Measurements from ENCODE around the gene TMEM163.

The TMEM163 gene

GRCh38 chr2:134712299-134712698 lies 6.5 kb downstream of the TMEM163 start:
- no peak overlapping the region for H3K27ac ChIP-seq (ENCODE audit: low read depth, low read length)
- no peak overlapping the region for H3K4me3 ChIP-seq (ENCODE audit: low read depth, low read length)
- no peaks in the 10 kb centered on the region for H3K36me3 ChIP-seq (ENCODE audit: control insufficient read depth, insufficient read depth, low read length)
- peaks cover 8% of the 10 kb centered on the region for H3K4me1 ChIP-seq (ENCODE audit: control insufficient read depth, insufficient read depth, low read length)
- no peaks in the 10 kb centered on the region for H3K9me3 ChIP-seq (ENCODE audit: control insufficient read depth, insufficient read depth, low read depth, low read length)
- no peak overlapping the region for H3K9ac ChIP-seq (ENCODE audit: low read length)
- H3K27me3 ChIP-seq (ENCODE audit: control insufficient read depth, insufficient read depth, low read length), result peaks cover 39% of the 10 kb centered on the region

GRCh38 chr2:134711692-134712091 lies 7.1 kb downstream of the TMEM163 start:
- no peaks in the 10 kb centered on the region for H3K9me3 ChIP-seq (ENCODE audit: control insufficient read depth, insufficient read depth, low read depth, low read length)
- H3K4me3 ChIP-seq (ENCODE audit: low read depth, low read length), result no peak overlapping the region
- no peaks in the 10 kb centered on the region for H3K36me3 ChIP-seq (ENCODE audit: control insufficient read depth, insufficient read depth, low read length)
- H3K4me1 ChIP-seq (ENCODE audit: control insufficient read depth, insufficient read depth, low read length), result peaks cover 14% of the 10 kb centered on the region
- peaks cover 35% of the 10 kb centered on the region for H3K27me3 ChIP-seq (ENCODE audit: control insufficient read depth, insufficient read depth, low read length)
- no peak overlapping the region for H3K27ac ChIP-seq (ENCODE audit: low read depth, low read length)
- no peak overlapping the region for H3K9ac ChIP-seq (ENCODE audit: low read length)

GRCh38 chr2:134707330-134707676 lies 11.5 kb downstream of the TMEM163 start:
- H3K27ac ChIP-seq (ENCODE audit: low read depth, low read length), result no peak overlapping the region
- no peaks in the 10 kb centered on the region for H3K9me3 ChIP-seq (ENCODE audit: control insufficient read depth, insufficient read depth, low read depth, low read length)
- H3K4me3 ChIP-seq (ENCODE audit: low read depth, low read length), result no peak overlapping the region
- H3K36me3 ChIP-seq (ENCODE audit: control insufficient read depth, insufficient read depth, low read length), result no peaks in the 10 kb centered on the region
- peaks cover 4% of the 10 kb centered on the region; the same call in 1 of the 2 replicates for H3K27me3 ChIP-seq (ENCODE audit: control insufficient read depth, insufficient read depth, low read length)
- peaks cover 29% of the 10 kb centered on the region for H3K4me1 ChIP-seq (ENCODE audit: control insufficient read depth, insufficient read depth, low read length)
- no peak overlapping the region for H3K9ac ChIP-seq (ENCODE audit: low read length)

GRCh38 chr2:134706587-134707329 lies 12.0 kb downstream of the TMEM163 start:
- no peaks in the 10 kb centered on the region for H3K36me3 ChIP-seq (ENCODE audit: control insufficient read depth, insufficient read depth, low read length)
- no peak overlapping the region for H3K9ac ChIP-seq (ENCODE audit: low read length)
- H3K4me3 ChIP-seq (ENCODE audit: low read depth, low read length), result no peak overlapping the region
- H3K27me3 ChIP-seq (ENCODE audit: control insufficient read depth, insufficient read depth, low read length), result peaks cover 4% of the 10 kb centered on the region; the same call in 1 of the 2 replicates
- no peak overlapping the region for H3K27ac ChIP-seq (ENCODE audit: low read depth, low read length)
- H3K9me3 ChIP-seq (ENCODE audit: control insufficient read depth, insufficient read depth, low read depth, low read length), result no peaks in the 10 kb centered on the region
- H3K4me1 ChIP-seq (ENCODE audit: control insufficient read depth, insufficient read depth, low read length), result peaks cover 25% of the 10 kb centered on the region

- Histone ChIP-seq H3K36me3 (ENCODE audit: control insufficient read depth, insufficient read depth, low read length) (no peaks in the 10 kb centered on the region), H3K27me3 (ENCODE audit: control insufficient read depth, insufficient read depth, low read length) (peaks cover 4% of the 10 kb centered on the region; the same call in 1 of the 2 replicates), H3K9me3 (ENCODE audit: control insufficient read depth, insufficient read depth, low read depth, low read length) (no peaks in the 10 kb centered on the region), H3K4me3 (ENCODE audit: low read depth, low read length) (no peak overlapping the region), H3K4me1 (ENCODE audit: control insufficient read depth, insufficient read depth, low read length) (peaks cover 22% of the 10 kb centered on the region), H3K27ac (ENCODE audit: low read depth, low read length) (no peak overlapping the region), H3K9ac (ENCODE audit: low read length) (no peak overlapping the region)
These were observed 12.8 kb downstream of the TMEM163 start for GRCh38 chr2:134705861-134706586.

- H3K27me3 ChIP-seq (ENCODE audit: control insufficient read depth, insufficient read depth, low read length), result peaks cover 4% of the 10 kb centered on the region; the same call in 1 of the 2 replicates
- peaks cover 22% of the 10 kb centered on the region for H3K4me1 ChIP-seq (ENCODE audit: control insufficient read depth, insufficient read depth, low read length)
- H3K9me3 ChIP-seq (ENCODE audit: control insufficient read depth, insufficient read depth, low read depth, low read length), result no peaks in the 10 kb centered on the region
- no peaks in the 10 kb centered on the region for H3K36me3 ChIP-seq (ENCODE audit: control insufficient read depth, insufficient read depth, low read length)
- no peak overlapping the region for H3K27ac ChIP-seq (ENCODE audit: low read depth, low read length)
- H3K9ac ChIP-seq (ENCODE audit: low read length), result no peak overlapping the region
- H3K4me3 ChIP-seq (ENCODE audit: low read depth, low read length), result no peak overlapping the region
These were observed 14.6 kb downstream of the TMEM163 start for GRCh38 chr2:134704173-134704572.

- Histone ChIP-seq H3K9ac (ENCODE audit: low read length) (no peak overlapping the region), H3K27me3 (ENCODE audit: control insufficient read depth, insufficient read depth, low read length) (peaks cover 4% of the 10 kb centered on the region; the same call in 1 of the 2 replicates), H3K36me3 (ENCODE audit: control insufficient read depth, insufficient read depth, low read length) (no peaks in the 10 kb centered on the region), H3K27ac (ENCODE audit: low read depth, low read length) (no peak overlapping the region), H3K9me3 (ENCODE audit: control insufficient read depth, insufficient read depth, low read depth, low read length) (no peaks in the 10 kb centered on the region), H3K4me3 (ENCODE audit: low read depth, low read length) (no peak overlapping the region), H3K4me1 (ENCODE audit: control insufficient read depth, insufficient read depth, low read length) (peaks cover 22% of the 10 kb centered on the region)
These were observed 15.4 kb downstream of the TMEM163 start for GRCh38 chr2:134703426-134703825.

- H3K9me3 ChIP-seq (ENCODE audit: control insufficient read depth, insufficient read depth, low read depth, low read length), result no peaks in the 10 kb centered on the region
- H3K4me1 ChIP-seq (ENCODE audit: control insufficient read depth, insufficient read depth, low read length), result peaks cover 5% of the 10 kb centered on the region
These were observed 18.1 kb downstream of the TMEM163 start for GRCh38 chr2:134700730-134701129.

GRCh38 chr2:134694411-134694810 lies 24.4 kb downstream of the TMEM163 start:
- Histone ChIP-seq H3K27ac (ENCODE audit: low read depth, low read length) (no peak overlapping the region), H3K36me3 (ENCODE audit: control insufficient read depth, insufficient read depth, low read length) (no peaks in the 10 kb centered on the region), H3K27me3 (ENCODE audit: control insufficient read depth, insufficient read depth, low read length) (no peaks in the 10 kb centered on the region), H3K4me3 (ENCODE audit: low read depth, low read length) (no peak overlapping the region), H3K9ac (ENCODE audit: low read length) (no peak overlapping the region), H3K9me3 (ENCODE audit: control insufficient read depth, insufficient read depth, low read depth, low read length) (no peaks in the 10 kb centered on the region), H3K4me1 (ENCODE audit: control insufficient read depth, insufficient read depth, low read length) (no peaks in the 10 kb centered on the region)

More at GRCh38 chr2:134700730-134701129, 18.1 kb downstream of the TMEM163 start:
- Histone ChIP-seq H3K4me3 (ENCODE audit: low read depth, low read length) (no peak overlapping the region), H3K36me3 (ENCODE audit: control insufficient read depth, insufficient read depth, low read length) (no peaks in the 10 kb centered on the region), H3K9ac (ENCODE audit: low read length) (no peak overlapping the region), H3K27me3 (ENCODE audit: control insufficient read depth, insufficient read depth, low read length) (no peaks in the 10 kb centered on the region), H3K27ac (ENCODE audit: low read depth, low read length) (no peak overlapping the region)

GRCh38 chr2:134693359-134694330 lies 25.2 kb downstream of the TMEM163 start:
- Histone ChIP-seq H3K4me3 (ENCODE audit: low read depth, low read length) (no peak overlapping the region), H3K27ac (ENCODE audit: low read depth, low read length) (no peak overlapping the region), H3K9ac (ENCODE audit: low read length) (no peak overlapping the region), H3K9me3 (ENCODE audit: control insufficient read depth, insufficient read depth, low read depth, low read length) (no peaks in the 10 kb centered on the region), H3K27me3 (ENCODE audit: control insufficient read depth, insufficient read depth, low read length) (no peaks in the 10 kb centered on the region), H3K36me3 (ENCODE audit: control insufficient read depth, insufficient read depth, low read length) (no peaks in the 10 kb centered on the region), H3K4me1 (ENCODE audit: control insufficient read depth, insufficient read depth, low read length) (no peaks in the 10 kb centered on the region)

All from HUES6 (cell line).